GM21528 (cell line): ENCODE data around the gene MARCKSL1.
"Not testable (repeated sequence)": the region's sequence is repeated elsewhere in the genome, so short reads cannot be mapped to it uniquely, and the experiment has no call there.

Source experiments
- ATAC-seq: cut with Tn5 transposase; IDR thresholded peaks from one replicate; pipeline ENCODE4 v1.9.1; 2021; ENCODE audit warnings: mild to moderate bottlenecking, moderate library complexity; ENCODE audit not compliant: unreplicated experiment, low FRiP score

The MARCKSL1 gene

GRCh38 chr1:32334274-32334861 lies 1.7 kb downstream of the MARCKSL1 start:
- no peak for ATAC-seq

- no peak for ATAC-seq
Measured at GRCh38 chr1:32333251-32333963, 2.6 kb downstream of the MARCKSL1 start.

- ATAC-seq: no peak
Measured at GRCh38 chr1:32332290-32333079, 3.5 kb downstream of the MARCKSL1 start.

- ATAC-seq: no peak
Measured at GRCh38 chr1:32331549-32331948, 4.5 kb downstream of the MARCKSL1 start.

- ATAC-seq: no peak
Measured at GRCh38 chr1:32330558-32331151, 5.4 kb downstream of the MARCKSL1 start.

GRCh38 chr1:32329931-32330466 lies 6.0 kb downstream of the MARCKSL1 start:
- no peak for ATAC-seq

- ATAC-seq: no peak
Measured at GRCh38 chr1:32327204-32327603, 8.8 kb downstream of the MARCKSL1 start.

- ATAC-seq: no peak
Measured at GRCh38 chr1:32321712-32322291, 14.2 kb downstream of the MARCKSL1 start.

- no peak for ATAC-seq
Measured at GRCh38 chr1:32318127-32318869, 17.7 kb downstream of the MARCKSL1 start.

GRCh38 chr1:32316903-32317277 lies 19.1 kb downstream of the MARCKSL1 start:
- no peak for ATAC-seq

- ATAC-seq: no peak
Measured at GRCh38 chr1:32311709-32312393, 24.2 kb downstream of the MARCKSL1 start.

GRCh38 chr1:32309960-32310359 lies 26.1 kb downstream of the MARCKSL1 start:
- no peak for ATAC-seq

GRCh38 chr1:32307324-32307723 lies 28.7 kb downstream of the MARCKSL1 start:
- no peak for ATAC-seq

- ATAC-seq: no peak
Measured at GRCh38 chr1:32305310-32305709, 30.7 kb downstream of the MARCKSL1 start.

- ATAC-seq: no peak
Measured at GRCh38 chr1:32303997-32304622, 31.9 kb downstream of the MARCKSL1 start.

GRCh38 chr1:32303358-32303757 lies 32.7 kb downstream of the MARCKSL1 start:
- ATAC-seq: no peak

- ATAC-seq: no peak
Measured at GRCh38 chr1:32299327-32299726, 36.7 kb downstream of the MARCKSL1 start.

- ATAC-seq: not testable (repeated sequence)
Measured at GRCh38 chr1:32298211-32298610, 37.8 kb downstream of the MARCKSL1 start.
